GM10248 (cell line): ENCODE data around the gene MRPL49.

Source experiments
- CTCF ChIA-PET: fragments of 300-600 bp; sonication (Branson Sonifier 250); formaldehyde crosslinking; extraction: SDS; loops from one replicate; lab custom pipeline; 2021; ENCODE audit warnings: antibody characterized with exemption; lab: Yijun Ruan, JAX
- POLR2A ChIA-PET: fragments of 350-650 bp; sonication (Branson Sonifier 250); formaldehyde crosslinking; extraction: SDS; loops from one replicate; lab custom pipeline; 2020; ENCODE audit warnings: antibody characterized with exemption; lab: Yijun Ruan, JAX
- DNase-seq: peaks from one replicate; pipeline ENCODE4 v3.0.0; 2012; ENCODE audit errors: extremely low spot score
- TF ChIP-seq, protein P1 (sequence below): IDR thresholded peaks from 2 replicates; pipeline ENCODE4 v1.5.1; 2012; ENCODE audit warnings: mild to moderate bottlenecking, low read depth; ENCODE audit errors: extremely low read depth, missing control alignments, control extremely low read depth

MRPL49 gene

DNA sequence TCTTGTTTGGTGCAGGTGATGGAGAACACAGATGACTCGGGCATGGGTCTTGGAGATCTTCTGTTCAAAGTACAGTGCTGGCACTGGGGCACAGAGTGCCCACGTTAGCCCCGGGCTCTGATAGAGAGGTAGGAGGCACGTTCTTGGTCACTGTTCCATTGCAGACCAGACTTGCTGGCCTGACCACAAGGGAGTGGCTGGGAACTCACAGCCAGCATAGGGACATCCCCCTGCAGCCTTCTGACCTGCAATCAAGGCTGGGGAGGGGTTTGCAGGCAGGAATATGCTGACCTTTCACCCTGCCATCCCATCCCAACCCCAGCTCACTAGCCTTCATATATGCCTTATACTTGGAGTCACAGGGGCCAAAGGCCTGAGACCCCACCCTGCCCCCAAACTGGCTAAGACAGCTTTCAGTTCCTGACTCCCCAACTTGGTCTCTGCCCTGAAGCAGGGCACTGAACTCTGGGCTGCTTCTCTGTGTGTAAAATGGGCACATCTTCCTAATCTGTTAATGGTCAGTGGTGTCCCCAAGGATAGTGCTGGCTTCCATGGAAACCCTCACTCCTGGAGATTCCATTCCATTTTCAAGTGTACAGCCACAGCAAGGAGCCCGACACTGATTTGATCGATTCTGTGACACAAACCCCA lies 4.6 kb downstream of the MRPL49 start:
- POLR2A ChIA-PET = no interaction called here
- CTCF ChIA-PET = interaction anchor here (1.0 to 1.8 kb wide), 2 partner anchors 10 to 13 kb away, joined by 3 to 6 read pairs; partner anchors contain the start of gene ZNHIT2
- no peak for DNase-seq
- TF ChIP-seq, protein P1, sequence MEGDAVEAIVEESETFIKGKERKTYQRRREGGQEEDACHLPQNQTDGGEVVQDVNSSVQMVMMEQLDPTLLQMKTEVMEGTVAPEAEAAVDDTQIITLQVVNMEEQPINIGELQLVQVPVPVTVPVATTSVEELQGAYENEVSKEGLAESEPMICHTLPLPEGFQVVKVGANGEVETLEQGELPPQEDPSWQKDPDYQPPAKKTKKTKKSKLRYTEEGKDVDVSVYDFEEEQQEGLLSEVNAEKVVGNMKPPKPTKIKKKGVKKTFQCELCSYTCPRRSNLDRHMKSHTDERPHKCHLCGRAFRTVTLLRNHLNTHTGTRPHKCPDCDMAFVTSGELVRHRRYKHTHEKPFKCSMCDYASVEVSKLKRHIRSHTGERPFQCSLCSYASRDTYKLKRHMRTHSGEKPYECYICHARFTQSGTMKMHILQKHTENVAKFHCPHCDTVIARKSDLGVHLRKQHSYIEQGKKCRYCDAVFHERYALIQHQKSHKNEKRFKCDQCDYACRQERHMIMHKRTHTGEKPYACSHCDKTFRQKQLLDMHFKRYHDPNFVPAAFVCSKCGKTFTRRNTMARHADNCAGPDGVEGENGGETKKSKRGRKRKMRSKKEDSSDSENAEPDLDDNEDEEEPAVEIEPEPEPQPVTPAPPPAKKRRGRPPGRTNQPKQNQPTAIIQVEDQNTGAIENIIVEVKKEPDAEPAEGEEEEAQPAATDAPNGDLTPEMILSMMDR = no peak

DNA sequence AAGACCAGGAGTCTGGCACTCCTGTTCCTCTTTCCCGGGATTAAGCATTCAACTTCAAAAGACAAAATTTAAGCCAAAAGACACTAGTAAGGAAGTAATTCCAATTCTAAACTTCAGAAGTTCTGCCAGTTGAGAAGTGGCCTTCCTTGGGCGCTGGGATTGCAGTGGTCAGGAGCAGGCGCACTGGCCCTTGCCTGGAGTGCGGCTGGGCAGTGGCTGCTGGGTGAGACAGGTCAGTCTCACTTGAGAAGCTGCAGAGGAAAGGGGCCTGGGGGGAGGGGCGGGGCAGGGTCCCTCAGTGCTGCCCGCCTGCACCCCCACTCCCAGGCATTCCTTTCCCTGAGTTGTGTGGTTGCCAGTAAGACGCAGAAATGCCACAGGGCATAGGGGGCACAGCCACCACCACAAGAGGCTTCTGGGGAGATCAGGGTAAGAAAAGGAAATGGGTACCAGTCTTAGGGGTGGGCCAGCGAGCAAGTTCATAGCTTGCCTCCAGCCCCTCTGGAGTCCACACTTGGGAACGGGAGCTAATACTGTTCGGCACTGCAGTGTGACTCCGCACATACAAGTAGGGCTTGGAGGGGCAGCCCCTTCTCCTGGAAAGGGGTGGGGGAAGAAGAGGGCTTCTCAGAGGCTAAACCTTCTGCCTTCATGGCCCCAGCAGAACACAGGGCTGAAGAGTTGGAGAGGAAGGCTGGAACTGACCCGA lies 5.5 kb downstream of the MRPL49 start:
- POLR2A ChIA-PET = interaction anchor here (0.5 to 0.6 kb wide), 2 partner anchors 240 to 275 kb away, joined by 3 to 7 read pairs; no protein-coding TSS in a partner anchor
- no peak for DNase-seq
- CTCF ChIA-PET = interaction anchor here (1.8 to 5.1 kb wide), 3 partner anchors 10 to 15 kb away, joined by 6 to 24 read pairs (median 13); partner anchors contain the start of genes TM7SF2 and ZNHIT2
- TF ChIP-seq, protein P1 = no peak

DNA sequence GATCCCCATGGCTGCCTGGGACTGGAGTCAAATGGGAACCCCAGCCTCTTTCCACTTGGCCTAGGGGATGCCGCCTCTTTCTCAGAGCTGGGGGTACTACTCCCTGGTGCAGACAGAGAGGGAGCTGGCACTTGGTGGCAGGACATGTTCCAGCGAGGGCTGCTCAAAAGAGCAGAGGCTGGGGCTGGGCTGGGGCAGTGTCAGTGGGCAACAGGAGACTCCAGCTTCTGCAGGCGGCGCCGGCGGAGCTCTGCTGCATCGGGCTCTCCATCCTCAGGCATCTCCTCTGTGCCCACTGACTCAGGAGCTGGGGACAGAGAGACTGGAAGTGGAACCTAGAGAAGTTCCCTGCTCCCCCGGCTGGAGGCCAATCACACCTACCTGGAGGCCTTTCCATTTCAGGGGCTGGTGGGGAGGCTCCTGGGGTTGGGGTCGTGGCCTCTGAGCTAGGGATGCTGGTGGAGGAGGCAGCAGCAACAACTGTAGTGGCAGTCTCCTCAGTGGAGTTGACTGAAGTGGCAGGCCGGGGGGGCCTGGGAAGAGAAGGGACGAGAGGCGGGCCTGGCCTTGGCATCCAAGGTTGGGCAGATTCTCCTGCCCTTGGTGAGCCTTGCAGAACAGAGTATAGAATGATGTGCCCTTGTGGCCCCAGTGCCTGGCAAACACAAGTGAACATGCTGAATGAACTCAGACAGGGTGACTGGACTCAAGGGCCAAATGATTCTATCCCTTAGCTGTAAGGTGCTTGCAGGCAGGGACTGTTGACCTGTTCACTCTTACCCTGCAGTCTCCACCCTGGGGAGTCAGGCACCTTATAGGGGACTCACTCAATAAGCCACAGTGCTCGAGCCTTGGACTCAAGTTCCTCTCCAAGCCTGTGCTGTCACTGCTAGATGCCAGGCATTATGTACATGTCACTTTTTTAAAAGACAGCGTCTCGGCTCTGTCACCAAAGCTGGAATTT lies 6.3 kb downstream of the MRPL49 start:
- TF ChIP-seq, protein P1 = no peak
- POLR2A ChIA-PET = interaction anchor here (0.5 to 0.6 kb wide), 2 partner anchors 239 to 274 kb away, joined by 3 to 7 read pairs; no protein-coding TSS in a partner anchor
- CTCF ChIA-PET = interaction anchor here (1.2 to 5.1 kb wide), 4 partner anchors 11 to 53 kb away, joined by 3 to 24 read pairs (median 9); partner anchors contain the start of genes CAPN1, TM7SF2 and ZNHIT2
- DNase-seq = no peak

DNA sequence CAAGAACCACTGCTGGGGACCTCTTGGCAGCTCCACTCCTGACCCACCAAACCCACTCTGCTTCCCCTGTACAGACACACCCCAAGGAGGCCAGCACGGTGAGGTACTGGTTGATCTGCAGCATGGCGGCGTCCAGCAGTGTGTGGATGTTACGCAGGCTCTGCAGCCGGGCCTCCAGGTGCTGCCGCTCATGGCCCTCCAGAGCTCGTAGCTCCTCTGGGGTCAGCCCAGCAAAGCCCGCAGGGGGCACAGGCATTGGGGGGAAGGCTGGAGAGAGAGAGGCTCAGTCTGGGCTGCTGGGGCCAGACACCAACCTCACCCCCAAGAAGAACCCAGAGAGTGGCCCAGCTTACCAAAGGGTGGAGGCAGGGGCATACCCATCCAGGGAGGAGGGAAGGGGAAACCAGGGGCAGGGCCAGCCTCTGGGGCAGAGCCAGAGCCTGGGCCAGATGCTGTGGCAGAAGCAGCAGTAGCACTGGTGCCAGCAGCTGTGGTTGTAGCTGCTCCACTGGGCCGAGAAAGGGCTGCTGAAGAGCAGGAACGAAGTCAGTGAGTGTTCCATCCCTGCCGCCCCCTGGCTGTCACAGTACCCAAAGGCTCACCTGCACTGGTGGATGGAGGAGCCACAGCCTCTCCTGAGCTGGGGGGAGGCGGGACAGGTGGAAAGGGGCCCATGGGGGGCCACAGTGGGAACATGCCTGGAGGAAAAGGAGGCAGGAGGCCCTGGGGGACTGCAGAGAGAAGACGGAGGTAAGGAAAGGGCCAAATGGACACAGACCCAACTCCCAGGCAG lies 7.7 kb downstream of the MRPL49 start:
- POLR2A ChIA-PET = interaction anchor here (0.6 to 1.2 kb wide), 3 partner anchors 8 to 600 kb away, joined by 4 to 6 read pairs (median 5); partner anchors contain the start of genes FAU and MRPL49
- CTCF ChIA-PET = interaction anchor here (1.0 to 5.1 kb wide), 4 partner anchors 9 to 52 kb away, joined by 3 to 24 read pairs (median 9); partner anchors contain the start of genes CAPN1, TM7SF2 and ZNHIT2
- TF ChIP-seq, protein P1 = peak; percentile 11
- DNase-seq = no peak

DNA sequence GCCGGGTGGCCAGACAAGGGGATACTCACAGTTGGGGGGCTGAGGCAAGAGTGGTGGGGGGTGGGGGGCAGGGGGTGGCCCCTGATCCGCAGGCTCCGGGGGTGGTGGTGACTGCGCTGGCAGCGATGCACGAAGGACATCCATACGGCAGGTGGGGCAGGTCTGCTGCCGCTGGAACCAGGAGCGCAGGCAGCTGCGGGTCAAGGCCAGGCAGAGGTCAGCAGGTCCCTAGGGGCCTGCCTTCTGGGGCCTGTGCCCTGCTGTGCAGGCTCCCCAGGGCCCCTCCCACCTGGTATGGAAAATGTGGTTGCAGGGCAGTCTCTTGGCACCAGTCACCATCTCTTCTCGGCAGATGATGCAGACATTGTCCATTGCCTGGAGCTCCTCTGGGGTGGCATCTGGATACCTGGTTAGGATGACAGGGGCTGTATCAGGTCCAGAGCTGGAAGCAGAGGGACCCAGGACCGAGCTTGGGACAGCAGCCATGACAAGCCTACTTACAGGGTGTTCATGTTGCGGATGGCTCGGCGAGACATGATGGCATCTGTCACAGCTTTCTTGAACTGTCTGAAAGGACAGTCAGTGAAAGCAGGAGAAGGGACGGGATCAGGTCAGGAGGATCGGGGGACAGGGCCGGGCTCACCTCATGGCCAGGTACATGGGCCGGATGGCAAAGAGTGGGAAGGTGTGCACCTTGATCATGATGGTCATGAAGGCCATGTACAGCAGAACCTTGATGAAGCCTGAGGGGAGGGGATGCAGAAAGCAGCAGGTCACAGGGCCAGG lies 8.7 kb downstream of the MRPL49 start:
- TF ChIP-seq, protein P1 = no peak
- DNase-seq = no peak
- ChIA-PET POLR2A (interaction anchor here (0.6 to 1.2 kb wide), 2 partner anchors 9 to 17 kb away, joined by 4 to 6 read pairs; partner anchors contain the start of genes FAU and MRPL49), CTCF (interaction anchor here (0.8 to 5.1 kb wide), 7 partner anchors 9 to 118 kb away, joined by 3 to 24 read pairs (median 4); partner anchors contain the start of genes CAPN1, FAU, MRPL49 and TM7SF2)
